ENCODE results near the gene WDR45B.

DNA sequence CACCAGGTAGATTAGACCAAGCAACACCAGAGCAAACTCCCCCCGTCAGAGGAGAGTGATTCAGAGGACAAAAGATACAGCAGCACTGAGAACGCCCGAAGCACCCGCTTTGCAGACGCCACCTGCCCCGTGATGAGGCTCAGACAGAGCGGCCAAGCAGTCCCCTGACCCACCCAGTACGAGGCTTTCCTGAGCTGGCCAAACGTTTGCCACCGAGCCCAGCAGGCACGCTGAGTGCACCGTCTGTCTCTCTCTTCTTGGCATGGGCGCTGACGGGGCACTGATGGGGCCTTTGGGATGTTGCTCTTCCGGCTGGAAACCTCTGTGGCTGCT is 19.4 kb upstream of the WDR45B start:
- TF ChIP-seq, protein P1, sequence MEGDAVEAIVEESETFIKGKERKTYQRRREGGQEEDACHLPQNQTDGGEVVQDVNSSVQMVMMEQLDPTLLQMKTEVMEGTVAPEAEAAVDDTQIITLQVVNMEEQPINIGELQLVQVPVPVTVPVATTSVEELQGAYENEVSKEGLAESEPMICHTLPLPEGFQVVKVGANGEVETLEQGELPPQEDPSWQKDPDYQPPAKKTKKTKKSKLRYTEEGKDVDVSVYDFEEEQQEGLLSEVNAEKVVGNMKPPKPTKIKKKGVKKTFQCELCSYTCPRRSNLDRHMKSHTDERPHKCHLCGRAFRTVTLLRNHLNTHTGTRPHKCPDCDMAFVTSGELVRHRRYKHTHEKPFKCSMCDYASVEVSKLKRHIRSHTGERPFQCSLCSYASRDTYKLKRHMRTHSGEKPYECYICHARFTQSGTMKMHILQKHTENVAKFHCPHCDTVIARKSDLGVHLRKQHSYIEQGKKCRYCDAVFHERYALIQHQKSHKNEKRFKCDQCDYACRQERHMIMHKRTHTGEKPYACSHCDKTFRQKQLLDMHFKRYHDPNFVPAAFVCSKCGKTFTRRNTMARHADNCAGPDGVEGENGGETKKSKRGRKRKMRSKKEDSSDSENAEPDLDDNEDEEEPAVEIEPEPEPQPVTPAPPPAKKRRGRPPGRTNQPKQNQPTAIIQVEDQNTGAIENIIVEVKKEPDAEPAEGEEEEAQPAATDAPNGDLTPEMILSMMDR (IDR thresholded peaks at IDR 0.05), result no peak
- TF ChIP-seq EZH2 (IDR thresholded peaks at IDR 0.05; ENCODE audit: borderline replicate concordance, insufficient read depth, low read depth, low read length, poor library complexity, severe bottlenecking), result no peak
